Measurements from ENCODE around the gene NAV2. TPM values are rescaled to one million over a fixed set of nuclear protein-coding genes. Genes with fewer than 3 reads are reported as not detected.

NAV2 gene
- polyA plus RNA-seq, 1 experiment = 5.1 TPM

GRCh38 chr11:20015529-20016427 lies 303.1 kb downstream of the NAV2 start:
- ChIA-PET POLR2A (no interaction called here), CTCF (interaction anchor here (0.8 to 1.1 kb wide), 3 partner anchors 9 to 113 kb away, joined by 3 to 7 read pairs (median 5); no protein-coding TSS in a partner anchor)
- no peaks in the 10 kb centered on the region for H3K9me3 ChIP-seq (ENCODE audit: control insufficient read depth, insufficient read depth, low read length)
- DNase-seq (ENCODE audit: low read depth, low spot score) = no peak
- H3K4me3 ChIP-seq (ENCODE audit: low read depth, low read length) = no peak overlapping the region
- no peaks in the 10 kb centered on the region for H3K27me3 ChIP-seq (ENCODE audit: control insufficient read depth, insufficient read depth, low read length)
- H3K27ac ChIP-seq (ENCODE audit: low read depth, low read length) = no peak overlapping the region
- TF ChIP-seq CTCF (IDR thresholded peaks at IDR 0.05; ENCODE audit: low read depth, low read length) = no peak

DNA sequence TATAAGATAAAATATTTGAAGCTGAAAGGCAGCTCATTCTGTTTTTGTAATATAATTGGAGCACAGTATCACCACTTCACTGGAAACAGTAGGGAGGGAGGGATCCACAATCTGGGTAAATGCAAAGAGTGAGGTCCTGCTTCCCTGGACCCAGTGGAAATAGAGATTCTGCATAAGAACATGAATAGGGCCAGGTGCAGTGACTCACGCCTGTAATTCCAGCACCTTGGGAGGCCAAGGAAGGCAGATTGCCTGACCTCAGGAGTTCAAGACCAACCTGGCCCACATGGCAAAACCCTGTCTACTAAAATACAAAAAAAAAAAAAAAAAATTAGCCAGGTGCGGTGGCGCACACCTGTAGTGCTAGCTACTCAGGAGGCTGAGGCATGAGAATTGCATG lies 303.9 kb downstream of the NAV2 start:
- Histone ChIP-seq H3K9me3 (ENCODE audit: control insufficient read depth, insufficient read depth, low read length) (no peaks in the 10 kb centered on the region), H3K4me3 (ENCODE audit: low read depth, low read length) (no peak overlapping the region), H3K27me3 (ENCODE audit: control insufficient read depth, insufficient read depth, low read length) (no peaks in the 10 kb centered on the region), H3K27ac (ENCODE audit: low read depth, low read length) (no peak overlapping the region)
- no peak for TF ChIP-seq CTCF (IDR thresholded peaks at IDR 0.05; ENCODE audit: low read depth, low read length)
- POLR2A ChIA-PET = no interaction called here
- CTCF ChIA-PET = interaction anchor here (0.9 to 1.1 kb wide), 2 partner anchors 8 to 112 kb away, joined by 5 to 7 read pairs; no protein-coding TSS in a partner anchor
- no peak for DNase-seq (ENCODE audit: low read depth, low spot score)

GRCh38 chr11:20017320-20017719 lies 304.7 kb downstream of the NAV2 start:
- TF ChIP-seq CTCF (IDR thresholded peaks at IDR 0.05; ENCODE audit: low read depth, low read length) = no peak
- Histone ChIP-seq H3K27me3 (ENCODE audit: control insufficient read depth, insufficient read depth, low read length) (no peaks in the 10 kb centered on the region), H3K4me3 (ENCODE audit: low read depth, low read length) (no peak overlapping the region), H3K27ac (ENCODE audit: low read depth, low read length) (no peak overlapping the region), H3K9me3 (ENCODE audit: control insufficient read depth, insufficient read depth, low read length) (no peaks in the 10 kb centered on the region)
- POLR2A ChIA-PET = no interaction called here
- CTCF ChIA-PET = interaction anchor here (0.7 to 1.1 kb wide), 2 partner anchors 111 to 114 kb away, joined by 3 read pairs; no protein-coding TSS in a partner anchor
- DNase-seq (ENCODE audit: low read depth, low spot score) = no peak

- Histone ChIP-seq H3K9me3 (ENCODE audit: control insufficient read depth, insufficient read depth, low read length) (no peaks in the 10 kb centered on the region), H3K27me3 (ENCODE audit: control insufficient read depth, insufficient read depth, low read length) (no peaks in the 10 kb centered on the region), H3K4me3 (ENCODE audit: low read depth, low read length) (no peak overlapping the region), H3K27ac (ENCODE audit: low read depth, low read length) (no peak overlapping the region)
- ChIA-PET POLR2A (interaction anchor here (0.6 kb wide), 1 partner anchor 12 kb away, joined by 6 read pairs; no protein-coding TSS in a partner anchor), CTCF (interaction anchor here (0.6 kb wide), 1 partner anchor 107 kb away, joined by 5 read pairs; no protein-coding TSS in a partner anchor)
- no peak for DNase-seq (ENCODE audit: low read depth, low spot score)
- TF ChIP-seq CTCF (IDR thresholded peaks at IDR 0.05; ENCODE audit: low read depth, low read length) = no peak
Measured at GRCh38 chr11:20020198-20020597, 307.6 kb downstream of the NAV2 start.

GRCh38 chr11:20020716-20021115 lies 308.1 kb downstream of the NAV2 start:
- Histone ChIP-seq H3K27me3 (ENCODE audit: control insufficient read depth, insufficient read depth, low read length) (no peaks in the 10 kb centered on the region), H3K27ac (ENCODE audit: low read depth, low read length) (no peak overlapping the region), H3K9me3 (ENCODE audit: control insufficient read depth, insufficient read depth, low read length) (no peaks in the 10 kb centered on the region), H3K4me3 (ENCODE audit: low read depth, low read length) (no peak overlapping the region)
- CTCF ChIA-PET = interaction anchor here (0.6 kb wide), 1 partner anchor 106 kb away, joined by 5 read pairs; no protein-coding TSS in a partner anchor
- no peak for TF ChIP-seq CTCF (IDR thresholded peaks at IDR 0.05; ENCODE audit: low read depth, low read length)
- no peak for DNase-seq (ENCODE audit: low read depth, low spot score)
- POLR2A ChIA-PET = no interaction called here
